OCI-LY7 (cell line): ENCODE measurements around the gene RAMAC. TPM values are rescaled to one million over a fixed set of nuclear protein-coding genes. Genes with fewer than 3 reads are reported as not detected.

ENCODE experiments used
- BruUV-seq: library from RNA; stranded (reverse); fragments of 400-500 nt; replicated peaks from 2 replicates; lab custom pipeline; 2021; lab: Mats Ljungman, UMichigan
- CTCF ChIA-PET: fragments of 300-600 bp; sonication (Branson Sonifier 250); formaldehyde crosslinking; loops from one replicate; lab custom pipeline; 2022; ENCODE audit warnings: antibody characterized with exemption; ENCODE audit not compliant: unreplicated experiment; lab: Charles Lee
- POLR2A ChIA-PET: fragments of 300-600 bp; sonication (Branson Sonifier 250); formaldehyde crosslinking; loops from one replicate; lab custom pipeline; 2022; ENCODE audit warnings: antibody characterized with exemption; lab: Charles Lee
- DNase-seq: peaks from one replicate; pipeline ENCODE4 v3.0.0-alpha.2; 2015; ENCODE audit warnings: low spot score
- H2AFZ ChIP-seq: fragments of 200-600 bp; sonication (generic), shearing (Covaris generic); 2 replicates; pipeline ENCODE4 v1.6.1; 2014; ENCODE audit warnings: mild to moderate bottlenecking, antibody characterized with exemption, low read length, moderate library complexity
- H3K27ac ChIP-seq: fragments of 200-600 bp; sonication (generic); 2 replicates; pipeline ENCODE4 v1.5.1; 2014; ENCODE audit warnings: mixed run types, low read depth, mild to moderate bottlenecking, moderate library complexity, low read length, inconsistent platforms; ENCODE audit not compliant: poor library complexity, severe bottlenecking
- H3K36me3 ChIP-seq: fragments of 200-600 bp; sonication (generic); 2 replicates; pipeline ENCODE4 v1.6.1; 2014; ENCODE audit warnings: mild to moderate bottlenecking, antibody characterized with exemption, low read length, moderate library complexity, mixed read lengths; ENCODE audit not compliant: insufficient read depth
- H3K4me1 ChIP-seq: fragments of 200-600 bp; sonication (generic); 2 replicates; pipeline ENCODE4 v1.5.1; 2014; ENCODE audit warnings: mild to moderate bottlenecking, low read length; ENCODE audit not compliant: insufficient read depth, poor library complexity, severe bottlenecking
- H3K4me2 ChIP-seq: fragments of 200-600 bp; sonication (generic); 2 replicates; pipeline ENCODE4 v1.6.1; 2014; ENCODE audit warnings: mild to moderate bottlenecking, low read length
- H3K4me3 ChIP-seq: fragments of 200-600 bp; sonication (generic); 2 replicates; pipeline ENCODE4 v1.5.1; 2014; ENCODE audit warnings: mild to moderate bottlenecking, low read depth, low read length; ENCODE audit not compliant: poor library complexity, severe bottlenecking
- H3K79me2 ChIP-seq: fragments of 200-600 bp; sonication (generic); 2 replicates; pipeline ENCODE4 v1.6.1; 2016; ENCODE audit warnings: low read depth, mild to moderate bottlenecking, low read length, moderate library complexity, mixed read lengths; ENCODE audit not compliant: insufficient read depth
- H3K9me2 ChIP-seq: fragments of 200-600 bp; sonication (generic); 2 replicates; pipeline ENCODE4 v1.6.1; 2016; ENCODE audit warnings: mild to moderate bottlenecking, low read length, mixed read lengths; ENCODE audit not compliant: insufficient read depth
- H3K9me3 ChIP-seq: fragments of 200-600 bp; sonication (generic); 2 replicates; pipeline ENCODE4 v1.6.1; 2014; ENCODE audit warnings: mild to moderate bottlenecking, mixed run types, low read length, mixed read lengths
- H4K20me1 ChIP-seq: fragments of 200-600 bp; sonication (generic); 2 replicates; pipeline ENCODE4 v1.6.1; 2014; ENCODE audit warnings: mild to moderate bottlenecking, antibody characterized with exemption, low read length, moderate library complexity, mixed read lengths; ENCODE audit not compliant: insufficient read depth
- EZH2phosphoT487 ChIP-seq: fragments of 200-600 bp; sonication (generic); IDR thresholded peaks from 2 replicates; pipeline ENCODE4 v1.6.1; 2018; ENCODE audit warnings: low read depth, borderline replicate concordance, mild to moderate bottlenecking, mixed run types, antibody characterized with exemption, low read length, moderate library complexity, mixed read lengths
- intact Hi-C: fragments of 100-400 bp; cut with micrococcal nuclease; formaldehyde crosslinking; loops from one replicate; pipeline ENCODE4 v1.10.0; 2022; ENCODE audit not compliant: unreplicated experiment
- total RNA-seq, 2 experiments: library from RNA; depleted of rRNA in 1 of 2; stranded (reverse); fragments of >200 nt in 1 of 2; shearing (Covaris generic) in 1 of 2; gene quantifications; 2 replicates each; pipeline ENCODE4 v1.2.3, GENCODE V29; 2014 to 2022
- TF ChIP-seq, protein P1 (sequence below): fragments of 200-600 bp; sonication (generic); conservative IDR thresholded peaks from 2 replicates; pipeline ENCODE4 v1.5.1; 2014; ENCODE audit warnings: mild to moderate bottlenecking, antibody characterized with exemption, low read length, moderate library complexity, mixed read lengths

RAMAC gene
- total RNA-seq, 2 experiments from 2014 or later = 24.0 to 28.1 TPM

DNA sequence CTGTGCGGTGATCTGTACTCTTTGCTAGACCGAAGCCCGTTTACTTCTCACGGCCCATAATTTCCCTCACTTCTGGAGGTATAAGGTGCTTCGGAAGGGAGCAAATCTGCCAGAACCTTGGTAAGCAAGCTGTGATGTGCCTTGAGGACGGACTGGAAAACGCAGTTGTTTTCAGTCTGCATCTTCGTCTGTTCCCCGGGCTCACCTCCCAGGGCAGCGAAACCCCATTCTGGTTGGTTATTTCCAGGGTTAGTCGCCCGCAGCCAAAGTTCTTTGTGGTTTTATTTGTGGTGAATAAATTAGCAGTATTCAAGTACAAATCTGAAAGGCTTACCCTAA, 401 bp downstream of the RAMAC start:
- TSS peak; percentile 91 for BruUV-seq
- Histone ChIP-seq H3K79me2 (peaks cover 25% of the 10 kb centered on the region; the same call in 1 of the 2 replicates), H3K36me3 (peaks cover 36% of the 10 kb centered on the region), H3K4me1 (peaks cover 13% of the 10 kb centered on the region), H3K9me3 (no peaks in the 10 kb centered on the region), H3K27ac (peak overlapping the region; percentile 46), H4K20me1 (0 out of 2 replicates have a peak, but pooled peaks cover 3% of the 10 kb centered on the region), H2AFZ (peak overlapping the region; percentile 89), H3K9me2 (no peaks in the 10 kb centered on the region), H3K4me3 (peak overlapping the region; percentile 95), H3K4me2 (peak overlapping the region; percentile 62)
- ChIA-PET CTCF (interaction anchor here (0.6 kb wide), 1 partner anchor 837 kb away, joined by 3 read pairs; no protein-coding TSS in a partner anchor), POLR2A (interaction anchor here (0.8 to 3.1 kb wide), 10 partner anchors 9 to 449 kb away, joined by 3 to 12 read pairs (median 4); no protein-coding TSS in a partner anchor)
- DNase-seq = peak; percentile 37
- no peak for TF ChIP-seq EZH2phosphoT487
- TF ChIP-seq, protein P1, sequence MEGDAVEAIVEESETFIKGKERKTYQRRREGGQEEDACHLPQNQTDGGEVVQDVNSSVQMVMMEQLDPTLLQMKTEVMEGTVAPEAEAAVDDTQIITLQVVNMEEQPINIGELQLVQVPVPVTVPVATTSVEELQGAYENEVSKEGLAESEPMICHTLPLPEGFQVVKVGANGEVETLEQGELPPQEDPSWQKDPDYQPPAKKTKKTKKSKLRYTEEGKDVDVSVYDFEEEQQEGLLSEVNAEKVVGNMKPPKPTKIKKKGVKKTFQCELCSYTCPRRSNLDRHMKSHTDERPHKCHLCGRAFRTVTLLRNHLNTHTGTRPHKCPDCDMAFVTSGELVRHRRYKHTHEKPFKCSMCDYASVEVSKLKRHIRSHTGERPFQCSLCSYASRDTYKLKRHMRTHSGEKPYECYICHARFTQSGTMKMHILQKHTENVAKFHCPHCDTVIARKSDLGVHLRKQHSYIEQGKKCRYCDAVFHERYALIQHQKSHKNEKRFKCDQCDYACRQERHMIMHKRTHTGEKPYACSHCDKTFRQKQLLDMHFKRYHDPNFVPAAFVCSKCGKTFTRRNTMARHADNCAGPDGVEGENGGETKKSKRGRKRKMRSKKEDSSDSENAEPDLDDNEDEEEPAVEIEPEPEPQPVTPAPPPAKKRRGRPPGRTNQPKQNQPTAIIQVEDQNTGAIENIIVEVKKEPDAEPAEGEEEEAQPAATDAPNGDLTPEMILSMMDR = no peak
- intact Hi-C loops = loop anchor here (2.0 to 5.0 kb wide), 2 partner anchors 139 to 178 kb away; partner anchors contain the start of gene WHAMM

DNA sequence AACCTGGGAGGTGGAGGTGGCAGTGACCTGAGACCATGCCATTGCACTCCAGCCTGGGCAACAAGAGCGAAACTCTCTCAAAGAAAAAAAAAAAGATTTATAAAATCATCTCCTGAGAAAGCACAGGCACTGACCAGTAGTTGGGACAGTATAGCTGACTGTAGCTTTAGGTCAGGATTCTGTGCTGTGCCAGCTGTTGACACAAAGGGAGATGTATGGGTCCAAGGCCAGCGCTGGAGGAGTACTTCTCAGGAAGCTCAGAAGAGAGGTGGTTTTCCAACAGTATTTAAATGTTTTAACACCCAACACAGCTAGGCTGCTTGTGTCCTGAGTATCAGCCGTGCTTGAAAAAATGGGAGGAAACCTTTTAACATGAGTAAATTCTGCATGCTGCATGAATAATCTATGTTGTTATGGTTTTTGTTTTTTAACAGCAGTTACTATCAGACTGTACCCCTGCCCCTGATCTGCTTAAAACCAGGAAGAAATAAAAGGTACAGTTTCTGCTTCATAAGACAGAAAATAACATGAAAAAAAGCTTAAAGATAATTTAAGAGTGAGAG, 6.5 kb downstream of the RAMAC start:
- Histone ChIP-seq H3K4me1 (no peaks in the 10 kb centered on the region), H3K36me3 (peaks cover 41% of the 10 kb centered on the region), H3K9me3 (no peaks in the 10 kb centered on the region), H3K9me2 (no peaks in the 10 kb centered on the region), H2AFZ (no peak overlapping the region), H4K20me1 (no peaks in the 10 kb centered on the region), H3K79me2 (peaks cover 4% of the 10 kb centered on the region; the same call in 1 of the 2 replicates), H3K4me2 (no peak overlapping the region), H3K4me3 (no peak overlapping the region), H3K27ac (no peak overlapping the region)
- DNase-seq = no peak
- TF ChIP-seq, protein P1 = no peak
- no peak for TF ChIP-seq EZH2phosphoT487
- ChIA-PET CTCF (no interaction called here), POLR2A (interaction anchor here (0.7 kb wide), 1 partner anchor 147 kb away, joined by 3 read pairs; no protein-coding TSS in a partner anchor)
- no TSS peak for BruUV-seq
- intact Hi-C loops = loop anchor here (10.0 kb wide), 1 partner anchor 1128 kb away; no protein-coding TSS in a partner anchor

DNA sequence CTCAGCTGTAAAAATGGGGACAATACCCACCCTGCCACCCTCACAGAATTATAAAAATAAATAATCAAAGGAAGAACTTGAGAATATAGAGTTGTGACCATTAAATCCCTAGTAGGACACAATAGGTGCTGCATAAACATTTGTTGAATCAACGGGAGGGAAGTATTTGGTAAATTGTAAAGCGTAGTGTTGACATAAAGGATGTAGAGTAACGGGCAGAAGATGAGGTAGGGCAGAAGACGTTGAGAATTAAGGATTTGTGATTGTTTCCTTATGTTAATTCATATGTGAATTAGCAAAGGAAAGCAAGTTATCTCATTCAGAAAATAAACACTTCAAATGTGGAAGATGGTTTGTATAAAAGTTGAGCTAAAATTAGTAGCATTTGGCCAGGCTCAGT, 7.1 kb downstream of the RAMAC start:
- Histone ChIP-seq H3K79me2 (no peaks in the 10 kb centered on the region), H3K9me3 (no peaks in the 10 kb centered on the region), H3K27ac (no peak overlapping the region), H3K4me3 (no peak overlapping the region), H2AFZ (no peak overlapping the region), H3K36me3 (peaks cover 35% of the 10 kb centered on the region), H3K4me2 (no peak overlapping the region), H3K9me2 (no peaks in the 10 kb centered on the region), H4K20me1 (no peaks in the 10 kb centered on the region), H3K4me1 (no peaks in the 10 kb centered on the region)
- intact Hi-C loops = loop anchor here (10.0 kb wide), 1 partner anchor 1128 kb away; no protein-coding TSS in a partner anchor
- POLR2A ChIA-PET = interaction anchor here (0.9 kb wide), 1 partner anchor 243 kb away, joined by 3 read pairs; no protein-coding TSS in a partner anchor
- DNase-seq = no peak
- CTCF ChIA-PET = no interaction called here
- TF ChIP-seq, protein P1 = no peak
- TF ChIP-seq EZH2phosphoT487 = no peak
- BruUV-seq = no TSS peak
